Upper lobe of left lung (tissue), 4 donors: Measurements from ENCODE around the gene BACE1-AS.

Experiments used
- EP300 ChIP-seq, 4 donors: sonication (generic); formaldehyde crosslinking; IDR thresholded peaks; one replicate each; pipeline ENCODE4 v1.5.1; 2017; ENCODE audit warnings: antibody characterized with exemption in 4 of 4, control low read depth in 2 of 4
- TF ChIP-seq, protein P1 (sequence below), 6 experiments: fragments of 450-650 bp in 4 of 6; fragments of 200-600 bp in 2 of 6; sonication (generic) in 2 of 6; IDR thresholded peaks; one replicate each; pipeline ENCODE4 v1.5.1; 2016 to 2019; ENCODE audit warnings: antibody characterized with exemption in 6 of 6

DNA sequence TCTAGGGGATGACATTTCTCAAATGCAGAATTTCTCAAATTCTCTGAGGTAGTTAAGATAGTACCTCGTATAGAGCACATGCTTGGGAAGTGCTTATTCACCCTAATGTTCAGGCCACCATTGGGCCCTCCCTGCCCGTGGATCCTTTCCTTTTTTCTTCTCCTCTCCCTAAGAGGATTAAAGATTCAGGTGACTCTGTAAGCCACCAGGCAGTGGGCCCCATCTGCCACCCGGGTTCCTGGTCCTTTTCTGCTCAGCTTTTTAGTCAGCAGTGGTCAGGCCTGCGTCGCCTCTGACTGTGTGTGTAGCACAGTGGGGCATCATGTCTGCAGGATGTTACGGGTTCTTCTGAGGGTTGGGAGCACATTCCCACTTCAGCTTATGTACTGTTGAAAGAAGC, 43.8 kb downstream of the BACE1-AS start:
- TF ChIP-seq, protein P1, sequence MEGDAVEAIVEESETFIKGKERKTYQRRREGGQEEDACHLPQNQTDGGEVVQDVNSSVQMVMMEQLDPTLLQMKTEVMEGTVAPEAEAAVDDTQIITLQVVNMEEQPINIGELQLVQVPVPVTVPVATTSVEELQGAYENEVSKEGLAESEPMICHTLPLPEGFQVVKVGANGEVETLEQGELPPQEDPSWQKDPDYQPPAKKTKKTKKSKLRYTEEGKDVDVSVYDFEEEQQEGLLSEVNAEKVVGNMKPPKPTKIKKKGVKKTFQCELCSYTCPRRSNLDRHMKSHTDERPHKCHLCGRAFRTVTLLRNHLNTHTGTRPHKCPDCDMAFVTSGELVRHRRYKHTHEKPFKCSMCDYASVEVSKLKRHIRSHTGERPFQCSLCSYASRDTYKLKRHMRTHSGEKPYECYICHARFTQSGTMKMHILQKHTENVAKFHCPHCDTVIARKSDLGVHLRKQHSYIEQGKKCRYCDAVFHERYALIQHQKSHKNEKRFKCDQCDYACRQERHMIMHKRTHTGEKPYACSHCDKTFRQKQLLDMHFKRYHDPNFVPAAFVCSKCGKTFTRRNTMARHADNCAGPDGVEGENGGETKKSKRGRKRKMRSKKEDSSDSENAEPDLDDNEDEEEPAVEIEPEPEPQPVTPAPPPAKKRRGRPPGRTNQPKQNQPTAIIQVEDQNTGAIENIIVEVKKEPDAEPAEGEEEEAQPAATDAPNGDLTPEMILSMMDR (IDR thresholded peaks at IDR 0.05), result no peak
- TF ChIP-seq EP300 (IDR thresholded peaks at IDR 0.05), result no peak
